ENCODE data around the gene SHROOM3. TPM values are rescaled to one million over a fixed set of nuclear protein-coding genes. Genes with fewer than 3 reads are reported as not detected.

Gene SHROOM3
- total RNA-seq, 1 experiment from 2014 or later = 27.6 TPM

GRCh38 chr4:76559236-76560071 is 124.4 kb downstream of the SHROOM3 start:
- Histone ChIP-seq H2BK12ac (ENCODE audit: insufficient read length, low read depth, low read length) (no peak overlapping the region), H3K14ac (ENCODE audit: insufficient read depth, low read length) (peak overlapping the region; percentile 5; the same call in 1 of the 2 replicates), H4K20me1 (ENCODE audit: control insufficient read depth, insufficient read depth, insufficient read length) (no peaks in the 10 kb centered on the region), H2AFZ (ENCODE audit: low read length) (no peak overlapping the region), H3K18ac (ENCODE audit: insufficient read length, low read depth, low read length) (no peak overlapping the region), H2BK120ac (ENCODE audit: low read depth, low read length, poor library complexity, severe bottlenecking) (no peak overlapping the region), H4K91ac (ENCODE audit: insufficient read length, low read depth, low read length) (no peak overlapping the region), H2BK5ac (ENCODE audit: insufficient read length, low read length) (no peak overlapping the region), H3K9ac (ENCODE audit: extremely low read depth, insufficient read length, low read length) (no peak overlapping the region), H3K56ac (ENCODE audit: insufficient read length, low read depth, low read length) (no peak overlapping the region), H3K23ac (ENCODE audit: insufficient read length, low read depth, low read length) (no peak overlapping the region), H4K8ac (replicated peaks; ENCODE audit: insufficient read length, low read depth, low read length) (no peak overlapping the region), H3K9me3 (ENCODE audit: control insufficient read depth, low read depth, low read length) (no peaks in the 10 kb centered on the region), H3T11ph (ENCODE audit: low read length) (no peak overlapping the region), H3K4me2 (ENCODE audit: insufficient read depth, insufficient read length, low read length) (peak overlapping the region; percentile 18), H2AK5ac (ENCODE audit: insufficient read length, low read length) (no peak overlapping the region), H3K27ac (ENCODE audit: insufficient read length, low read depth, low read length) (no peak overlapping the region), H2BK20ac (ENCODE audit: low read depth, low read length, poor library complexity, severe bottlenecking) (no peak overlapping the region), H4K5ac (ENCODE audit: insufficient read length, low read depth, low read length) (no peak overlapping the region), H3K4me1 (ENCODE audit: insufficient read depth, low read length) (peaks cover 8% of the 10 kb centered on the region), H3K79me1 (ENCODE audit: insufficient read depth, low read depth, low read length, poor library complexity, severe bottlenecking) (no peaks in the 10 kb centered on the region), H2BK15ac (ENCODE audit: low read depth, low read length) (no peak overlapping the region), H3K23me2 (ENCODE audit: insufficient read length, low read depth, low read length, poor library complexity, severe bottlenecking) (no peaks in the 10 kb centered on the region), H3K27me3 (ENCODE audit: insufficient read depth, low read length) (no peaks in the 10 kb centered on the region), H3K79me2 (ENCODE audit: insufficient read depth, low read length) (no peaks in the 10 kb centered on the region), H3K4ac (ENCODE audit: low read depth, low read length) (no peak overlapping the region)
- Mint-ChIP-seq H3K27me3 (ENCODE audit: low read depth) (no peaks in the 10 kb centered on the region), H3K4me1 (peaks cover 41 to 53% of the 10 kb centered on the region in 2 experiments), H3K27ac (peak overlapping the region; percentile 36 to 92 (median 83); a peak in 6 of 7 replicates), H3K4me3 (peak overlapping the region; percentile 11 to 21; a peak in 4 of 5 replicates), H3K36me3 (ENCODE audit: insufficient read depth in 1 of 3, low read depth in 3 of 3) (peaks cover 4 to 13% (median 4%) of the 10 kb centered on the region in 3 experiments; a peak in 5 of 7 replicates), H3K9me3 (peaks cover 4 to 6% of the 10 kb centered on the region in 2 experiments; a peak in 4 of 5 replicates)
- TF ChIP-seq, protein P1, sequence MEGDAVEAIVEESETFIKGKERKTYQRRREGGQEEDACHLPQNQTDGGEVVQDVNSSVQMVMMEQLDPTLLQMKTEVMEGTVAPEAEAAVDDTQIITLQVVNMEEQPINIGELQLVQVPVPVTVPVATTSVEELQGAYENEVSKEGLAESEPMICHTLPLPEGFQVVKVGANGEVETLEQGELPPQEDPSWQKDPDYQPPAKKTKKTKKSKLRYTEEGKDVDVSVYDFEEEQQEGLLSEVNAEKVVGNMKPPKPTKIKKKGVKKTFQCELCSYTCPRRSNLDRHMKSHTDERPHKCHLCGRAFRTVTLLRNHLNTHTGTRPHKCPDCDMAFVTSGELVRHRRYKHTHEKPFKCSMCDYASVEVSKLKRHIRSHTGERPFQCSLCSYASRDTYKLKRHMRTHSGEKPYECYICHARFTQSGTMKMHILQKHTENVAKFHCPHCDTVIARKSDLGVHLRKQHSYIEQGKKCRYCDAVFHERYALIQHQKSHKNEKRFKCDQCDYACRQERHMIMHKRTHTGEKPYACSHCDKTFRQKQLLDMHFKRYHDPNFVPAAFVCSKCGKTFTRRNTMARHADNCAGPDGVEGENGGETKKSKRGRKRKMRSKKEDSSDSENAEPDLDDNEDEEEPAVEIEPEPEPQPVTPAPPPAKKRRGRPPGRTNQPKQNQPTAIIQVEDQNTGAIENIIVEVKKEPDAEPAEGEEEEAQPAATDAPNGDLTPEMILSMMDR (conservative IDR thresholded peaks at IDR 0.05) = no peak
- no peak for DNase-seq
- no CpG with 5 or more reads among the region's 13 CpGs for WGBS (ENCODE audit: extremely low coverage, insufficient read length, low lambda C conversion rate)
